Hepatocyte (in vitro differentiated cells): ENCODE results near the gene CASKIN1. TPM values are rescaled to one million over a fixed set of nuclear protein-coding genes. Genes with fewer than 3 reads are reported as not detected.

ENCODE experiments used
- DNase-seq: peaks from one replicate; pipeline ENCODE4 v3.0.0-alpha.2; 2016; ENCODE audit warnings: low spot score
- H2AFZ ChIP-seq: fragments of 200-600 bp; sonication (generic); 2 replicates; pipeline ENCODE4 v1.6.0; 2016; ENCODE audit warnings: antibody characterized with exemption, mild to moderate bottlenecking
- H3K27ac ChIP-seq: fragments of 200-600 bp; sonication (generic); 2 replicates; pipeline ENCODE4 v1.5.1; 2016; ENCODE audit warnings: mild to moderate bottlenecking
- H3K27me3 ChIP-seq: fragments of 200-600 bp; sonication (generic); 2 replicates; pipeline ENCODE4 v1.6.1; 2016
- H3K36me3 ChIP-seq: fragments of 200-600 bp; sonication (generic); replicated peaks from 2 replicates; pipeline ENCODE4 v1.5.1; 2016; ENCODE audit warnings: low read depth; ENCODE audit not compliant: insufficient read depth
- H3K4me1 ChIP-seq: fragments of 200-600 bp; sonication (generic); 2 replicates; pipeline ENCODE4 v1.5.1; 2016; ENCODE audit warnings: mild to moderate bottlenecking, moderate library complexity; ENCODE audit not compliant: insufficient read depth
- H3K4me2 ChIP-seq: fragments of 200-600 bp; sonication (generic); 2 replicates; pipeline ENCODE4 v1.6.0; 2016
- H3K4me3 ChIP-seq: fragments of 200-600 bp; sonication (generic); 2 replicates; pipeline ENCODE4 v1.5.1; 2016; ENCODE audit warnings: mild to moderate bottlenecking
- H3K79me2 ChIP-seq: fragments of 200-600 bp; sonication (generic); 2 replicates; pipeline ENCODE4 v1.6.0; 2017; ENCODE audit warnings: mild to moderate bottlenecking
- H3K9me2 ChIP-seq: fragments of 200-600 bp; sonication (generic); replicated peaks from 2 replicates; pipeline ENCODE4 v1.6.0; 2017; ENCODE audit warnings: mild to moderate bottlenecking; ENCODE audit not compliant: insufficient read depth
- H3K9me3 ChIP-seq: fragments of 200-600 bp; sonication (generic); 2 replicates; pipeline ENCODE4 v1.5.1; 2016; ENCODE audit warnings: low read depth, mild to moderate bottlenecking
- H4K20me1 ChIP-seq: fragments of 200-600 bp; sonication (generic); 2 replicates; pipeline ENCODE4 v1.6.0; 2016; ENCODE audit warnings: mild to moderate bottlenecking; ENCODE audit not compliant: insufficient read depth, poor library complexity, severe bottlenecking
- EZH2 ChIP-seq: fragments of 200-600 bp; sonication (generic); IDR thresholded peaks from 2 replicates; pipeline ENCODE4 v1.6.1; 2016; ENCODE audit warnings: antibody characterized with exemption, mild to moderate bottlenecking, borderline replicate concordance
- EZH2phosphoT487 ChIP-seq: fragments of 200-600 bp; sonication (generic); IDR thresholded peaks from one replicate; pipeline ENCODE4 v1.6.1; 2018; ENCODE audit warnings: antibody characterized with exemption, mild to moderate bottlenecking, low read depth, moderate library complexity; ENCODE audit not compliant: unreplicated experiment, severe bottlenecking
- WGBS: methylation state at CpG from one replicate; pipeline ENCODE4 v1.1.6; 2016; ENCODE audit warnings: low lambda C conversion rate; ENCODE audit errors: missing lambda C conversion rate; 5-methylcytosine and 5-hydroxymethylcytosine counted together
- polyA plus RNA-seq: library from polyadenylated mRNA; unstranded; fragments of >200 nt; fragmentation: Nextera tagmentation; extraction: Ambion mirVana; gene quantifications from 2 replicates; pipeline ENCODE4 v1.2.1, GENCODE V29; 2016
- total RNA-seq: library from RNA; depleted of rRNA; stranded (reverse); fragments of >200 nt; gene quantifications from 2 replicates; pipeline ENCODE4 v1.2.3, GENCODE V29; 2014
- TF ChIP-seq, protein P1 (sequence below): fragments of 200-600 bp; sonication (generic); IDR thresholded peaks from 2 replicates; pipeline ENCODE4 v1.5.1; 2016; ENCODE audit warnings: antibody characterized with exemption, mild to moderate bottlenecking; ENCODE audit not compliant: poor library complexity

CASKIN1 gene
- 0.47 and 0.80 TPM in 2 replicates for total RNA-seq
- polyA plus RNA-seq = 1.7 TPM in 2 replicates

DNA sequence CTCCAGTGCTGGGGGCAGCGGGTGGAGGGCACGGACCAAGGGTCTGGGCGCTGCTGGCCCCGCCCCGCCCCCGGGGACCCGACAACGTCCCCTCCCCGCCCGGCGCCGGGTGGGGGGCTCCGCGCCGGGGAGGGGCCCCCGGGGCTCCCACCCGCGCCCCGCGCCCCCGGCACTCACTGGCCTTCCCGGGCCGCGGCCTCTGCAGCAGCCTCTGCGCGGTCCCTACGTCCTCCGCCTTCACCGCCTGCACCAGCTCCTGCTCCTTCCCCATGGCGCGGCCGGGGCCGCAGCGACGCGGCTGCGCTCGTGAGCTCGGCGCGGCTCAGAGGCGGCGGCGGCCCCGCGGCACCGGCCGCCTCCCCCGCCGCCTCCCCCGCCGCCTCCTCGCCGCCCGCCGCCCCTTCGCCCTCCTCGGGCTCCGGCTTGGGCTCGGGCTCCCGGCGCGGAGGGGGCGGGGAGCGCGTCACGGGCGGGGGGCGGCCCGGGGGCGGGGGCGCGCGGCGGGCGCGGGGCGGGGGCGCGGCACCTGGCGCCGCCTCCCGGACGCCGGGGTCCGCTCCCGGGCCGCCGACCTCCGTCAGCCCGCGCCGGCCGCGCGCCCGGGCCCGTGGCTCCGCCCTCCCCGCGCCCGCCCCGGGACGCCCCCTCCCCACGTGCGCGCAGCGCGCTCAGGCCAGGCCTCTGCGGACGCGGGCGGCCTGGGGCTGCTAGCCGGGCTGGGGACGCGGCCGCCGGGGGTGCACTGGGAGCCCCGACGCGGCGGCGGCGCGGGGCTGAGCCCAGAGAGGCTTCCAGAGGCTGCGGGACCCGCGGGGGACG, at the start of gene CASKIN1:
CASKIN1 (minus strand) TSS at position 444 of the 819 bp plus-strand sequence; CDS start at position 271, 173 bp downstream.
- Histone ChIP-seq H3K27ac (no peak within 1 kb of the TSS), H3K4me1 (peaks cover 10% of the 10 kb centered on the region), H3K4me2 (peak within 1 kb of the TSS; percentile 92), H3K36me3 (no peaks in the 10 kb centered on the region), H3K9me3 (no peaks in the 10 kb centered on the region), H2AFZ (no peak within 1 kb of the TSS), H3K9me2 (no peaks in the 10 kb centered on the region), H4K20me1 (no peaks in the 10 kb centered on the region), H3K79me2 (no peaks in the 10 kb centered on the region), H3K4me3 (peak within 1 kb of the TSS; percentile 36), H3K27me3 (peaks cover 23% of the 10 kb centered on the region)
- WGBS = 5% methylated on average over 4 of the region's 129 CpGs
- DNase-seq = peak; percentile 69
- TF ChIP-seq EZH2phosphoT487 = no peak
- TF ChIP-seq, protein P1, sequence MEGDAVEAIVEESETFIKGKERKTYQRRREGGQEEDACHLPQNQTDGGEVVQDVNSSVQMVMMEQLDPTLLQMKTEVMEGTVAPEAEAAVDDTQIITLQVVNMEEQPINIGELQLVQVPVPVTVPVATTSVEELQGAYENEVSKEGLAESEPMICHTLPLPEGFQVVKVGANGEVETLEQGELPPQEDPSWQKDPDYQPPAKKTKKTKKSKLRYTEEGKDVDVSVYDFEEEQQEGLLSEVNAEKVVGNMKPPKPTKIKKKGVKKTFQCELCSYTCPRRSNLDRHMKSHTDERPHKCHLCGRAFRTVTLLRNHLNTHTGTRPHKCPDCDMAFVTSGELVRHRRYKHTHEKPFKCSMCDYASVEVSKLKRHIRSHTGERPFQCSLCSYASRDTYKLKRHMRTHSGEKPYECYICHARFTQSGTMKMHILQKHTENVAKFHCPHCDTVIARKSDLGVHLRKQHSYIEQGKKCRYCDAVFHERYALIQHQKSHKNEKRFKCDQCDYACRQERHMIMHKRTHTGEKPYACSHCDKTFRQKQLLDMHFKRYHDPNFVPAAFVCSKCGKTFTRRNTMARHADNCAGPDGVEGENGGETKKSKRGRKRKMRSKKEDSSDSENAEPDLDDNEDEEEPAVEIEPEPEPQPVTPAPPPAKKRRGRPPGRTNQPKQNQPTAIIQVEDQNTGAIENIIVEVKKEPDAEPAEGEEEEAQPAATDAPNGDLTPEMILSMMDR = no peak
- TF ChIP-seq EZH2 = no peak

GRCh38 chr16:2244926-2245795, 48.8 kb upstream of the CASKIN1 start:
- no peak for DNase-seq
- H4K20me1 ChIP-seq = no peaks in the 10 kb centered on the region
- H3K9me3 ChIP-seq = no peaks in the 10 kb centered on the region
- H3K9me2 ChIP-seq = no peaks in the 10 kb centered on the region
- no peaks in the 10 kb centered on the region for H3K36me3 ChIP-seq
- no peaks in the 10 kb centered on the region for H3K27me3 ChIP-seq
- H3K4me2 ChIP-seq = no peak overlapping the region
- H3K4me3 ChIP-seq = no peak overlapping the region
- TF ChIP-seq, protein P1 = no peak
- TF ChIP-seq EZH2phosphoT487 (no peak), EZH2 (no peak)
- WGBS = 96% methylated on average over 30 of the region's 30 CpGs
- no peak overlapping the region for H2AFZ ChIP-seq
- H3K4me1 ChIP-seq = peaks cover 3% of the 10 kb centered on the region
- no peak overlapping the region for H3K27ac ChIP-seq
- H3K79me2 ChIP-seq = peaks cover 30% of the 10 kb centered on the region

DNA sequence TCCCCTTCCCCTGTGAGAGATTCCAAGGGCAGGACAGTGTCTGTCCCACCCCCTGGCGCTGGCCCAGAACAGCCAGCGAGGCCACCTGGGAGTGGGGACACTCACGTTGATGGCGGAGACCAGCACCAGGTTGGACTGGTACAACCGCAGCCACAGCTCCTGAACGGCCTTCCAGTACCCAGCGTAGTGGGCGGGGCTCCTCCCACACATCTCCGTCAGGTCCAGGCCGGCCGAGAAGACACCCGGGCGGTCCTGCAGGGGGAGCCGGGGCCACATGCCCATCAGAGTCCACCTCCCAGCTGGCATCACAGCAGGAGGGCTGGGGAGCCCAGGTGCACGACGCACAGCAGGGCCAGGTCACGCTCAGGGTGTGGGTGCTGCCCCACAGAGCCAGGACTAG, 47.9 kb upstream of the CASKIN1 start:
- H3K4me2 ChIP-seq = no peak overlapping the region
- H3K36me3 ChIP-seq = no peaks in the 10 kb centered on the region
- no peaks in the 10 kb centered on the region for H3K4me1 ChIP-seq
- DNase-seq = no peak
- H3K27ac ChIP-seq = no peak overlapping the region
- no peaks in the 10 kb centered on the region for H3K27me3 ChIP-seq
- WGBS = 91% methylated on average over 17 of the region's 17 CpGs
- no peaks in the 10 kb centered on the region for H4K20me1 ChIP-seq
- peaks cover 22% of the 10 kb centered on the region for H3K79me2 ChIP-seq
- H3K9me2 ChIP-seq = no peaks in the 10 kb centered on the region
- TF ChIP-seq, protein P1 = no peak
- TF ChIP-seq EZH2 = no peak
- no peak for TF ChIP-seq EZH2phosphoT487
- H2AFZ ChIP-seq = no peak overlapping the region
- H3K4me3 ChIP-seq = no peak overlapping the region
- H3K9me3 ChIP-seq = no peaks in the 10 kb centered on the region
